PC-3 (cell line): ENCODE measurements around the gene RAB3GAP2.

Experiments
- EZH2 ChIP-seq: fragments of 300-600 bp; sonication (generic); IDR thresholded peaks from one replicate; pipeline ENCODE4 v1.6.1; 2017; ENCODE audit warnings: antibody characterized with exemption, mild to moderate bottlenecking, low read length; ENCODE audit not compliant: unreplicated experiment
- EZH2phosphoT487 ChIP-seq: fragments of 300-600 bp; sonication (generic); IDR thresholded peaks from 2 replicates; pipeline ENCODE4 v1.6.1; 2018; ENCODE audit warnings: mild to moderate bottlenecking, antibody characterized with exemption, low read length, borderline replicate concordance
- TF ChIP-seq, protein P1 (sequence below): fragments of 300-600 bp; sonication (generic); conservative IDR thresholded peaks from 2 replicates; pipeline ENCODE4 v1.5.1; 2017; ENCODE audit warnings: antibody characterized with exemption, low read depth, mild to moderate bottlenecking, low read length

DNA sequence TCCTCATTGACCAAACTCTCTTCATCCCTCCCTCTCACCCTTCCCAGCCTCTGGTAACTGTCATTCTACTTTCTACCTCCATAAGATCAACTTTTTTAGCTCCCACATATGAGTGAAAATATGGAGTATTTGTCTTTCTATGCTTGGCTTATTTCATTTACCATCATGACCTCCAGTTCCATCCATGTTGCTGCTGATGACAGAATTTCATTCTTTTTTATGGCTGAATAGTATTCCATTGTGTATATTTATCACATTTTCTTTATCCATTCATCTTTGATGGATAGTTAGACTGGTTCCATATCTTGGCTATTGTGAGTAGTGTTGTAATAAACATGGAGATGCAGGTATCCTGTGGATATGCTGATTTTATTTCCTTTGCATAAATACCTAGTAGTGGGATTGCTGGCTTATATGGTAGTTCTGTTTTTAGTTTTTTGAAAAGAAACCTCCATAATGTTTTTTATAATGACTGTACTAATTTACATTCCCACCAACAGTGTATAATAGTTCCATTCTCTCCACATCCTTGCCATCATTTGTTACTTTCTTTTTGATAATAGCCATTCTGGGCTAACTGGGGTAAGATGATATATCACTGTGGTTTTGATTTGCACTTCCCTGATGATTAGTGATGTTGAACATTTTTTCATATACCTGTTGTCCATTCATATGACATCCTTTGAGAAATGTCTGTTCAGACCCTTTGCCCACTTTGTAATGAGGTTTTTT, 142.6 kb downstream of the RAB3GAP2 start:
- TF ChIP-seq, protein P1, sequence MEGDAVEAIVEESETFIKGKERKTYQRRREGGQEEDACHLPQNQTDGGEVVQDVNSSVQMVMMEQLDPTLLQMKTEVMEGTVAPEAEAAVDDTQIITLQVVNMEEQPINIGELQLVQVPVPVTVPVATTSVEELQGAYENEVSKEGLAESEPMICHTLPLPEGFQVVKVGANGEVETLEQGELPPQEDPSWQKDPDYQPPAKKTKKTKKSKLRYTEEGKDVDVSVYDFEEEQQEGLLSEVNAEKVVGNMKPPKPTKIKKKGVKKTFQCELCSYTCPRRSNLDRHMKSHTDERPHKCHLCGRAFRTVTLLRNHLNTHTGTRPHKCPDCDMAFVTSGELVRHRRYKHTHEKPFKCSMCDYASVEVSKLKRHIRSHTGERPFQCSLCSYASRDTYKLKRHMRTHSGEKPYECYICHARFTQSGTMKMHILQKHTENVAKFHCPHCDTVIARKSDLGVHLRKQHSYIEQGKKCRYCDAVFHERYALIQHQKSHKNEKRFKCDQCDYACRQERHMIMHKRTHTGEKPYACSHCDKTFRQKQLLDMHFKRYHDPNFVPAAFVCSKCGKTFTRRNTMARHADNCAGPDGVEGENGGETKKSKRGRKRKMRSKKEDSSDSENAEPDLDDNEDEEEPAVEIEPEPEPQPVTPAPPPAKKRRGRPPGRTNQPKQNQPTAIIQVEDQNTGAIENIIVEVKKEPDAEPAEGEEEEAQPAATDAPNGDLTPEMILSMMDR = no peak
- no peak for TF ChIP-seq EZH2phosphoT487
- TF ChIP-seq EZH2 = no peak
